ENCODE results near the gene FAM184B. TPM values are rescaled to one million over a fixed set of nuclear protein-coding genes. Genes with fewer than 3 reads are reported as not detected.
"Not testable (repeated sequence)": the region's sequence is repeated elsewhere in the genome, so short reads cannot be mapped to it uniquely, and the experiment has no call there.

Gene FAM184B
- total RNA-seq, 1 donor, result not detected

DNA sequence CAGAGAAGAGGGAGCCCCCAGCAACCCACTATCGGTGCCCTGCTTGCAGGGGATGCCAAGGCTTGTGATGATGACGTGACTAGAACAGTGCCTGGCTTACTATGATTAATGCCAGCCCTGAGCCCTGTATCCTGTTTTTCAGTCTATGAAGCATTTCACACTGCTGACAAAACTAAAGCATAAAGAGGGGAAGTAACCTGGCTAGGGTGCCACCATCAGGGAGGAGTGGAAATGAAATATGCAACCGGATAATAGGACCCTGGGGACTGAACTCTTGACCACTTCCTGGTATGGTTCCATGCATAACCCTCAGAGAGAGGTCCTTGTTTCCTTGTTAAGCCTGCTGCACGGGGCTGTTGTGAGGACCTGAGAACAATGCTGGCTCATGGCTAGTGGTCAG lies 116.7 kb downstream of the FAM184B start:
- TF ChIP-seq, protein P1, sequence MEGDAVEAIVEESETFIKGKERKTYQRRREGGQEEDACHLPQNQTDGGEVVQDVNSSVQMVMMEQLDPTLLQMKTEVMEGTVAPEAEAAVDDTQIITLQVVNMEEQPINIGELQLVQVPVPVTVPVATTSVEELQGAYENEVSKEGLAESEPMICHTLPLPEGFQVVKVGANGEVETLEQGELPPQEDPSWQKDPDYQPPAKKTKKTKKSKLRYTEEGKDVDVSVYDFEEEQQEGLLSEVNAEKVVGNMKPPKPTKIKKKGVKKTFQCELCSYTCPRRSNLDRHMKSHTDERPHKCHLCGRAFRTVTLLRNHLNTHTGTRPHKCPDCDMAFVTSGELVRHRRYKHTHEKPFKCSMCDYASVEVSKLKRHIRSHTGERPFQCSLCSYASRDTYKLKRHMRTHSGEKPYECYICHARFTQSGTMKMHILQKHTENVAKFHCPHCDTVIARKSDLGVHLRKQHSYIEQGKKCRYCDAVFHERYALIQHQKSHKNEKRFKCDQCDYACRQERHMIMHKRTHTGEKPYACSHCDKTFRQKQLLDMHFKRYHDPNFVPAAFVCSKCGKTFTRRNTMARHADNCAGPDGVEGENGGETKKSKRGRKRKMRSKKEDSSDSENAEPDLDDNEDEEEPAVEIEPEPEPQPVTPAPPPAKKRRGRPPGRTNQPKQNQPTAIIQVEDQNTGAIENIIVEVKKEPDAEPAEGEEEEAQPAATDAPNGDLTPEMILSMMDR (IDR thresholded peaks at IDR 0.05; ENCODE audit: insufficient read depth, low read length), result no peak
- no peak overlapping the region for H3K4me3 ChIP-seq (ENCODE audit: low read depth, low read length)
- DNase-seq (ENCODE audit: low read depth), result no peak

DNA sequence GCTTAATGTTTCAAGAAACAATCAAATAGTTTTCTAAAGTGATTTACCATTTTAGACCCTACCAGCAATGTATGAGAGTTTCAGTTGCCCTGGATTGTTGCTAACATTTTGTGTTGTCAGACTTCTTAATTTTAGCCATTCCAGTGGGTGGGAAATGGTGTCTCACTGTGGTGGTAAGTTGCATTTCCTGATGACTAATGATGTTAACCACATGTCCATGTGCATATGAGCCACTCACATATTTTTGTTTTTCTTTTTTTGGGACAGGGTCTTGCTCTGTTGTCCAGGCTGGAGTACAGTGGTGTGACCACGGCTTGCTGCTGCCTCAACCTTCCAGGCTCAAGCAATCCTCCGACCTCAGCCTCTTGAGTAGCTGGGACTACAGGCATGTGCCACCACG lies 118.7 kb downstream of the FAM184B start:
- TF ChIP-seq, protein P1 (IDR thresholded peaks at IDR 0.05; ENCODE audit: insufficient read depth, low read length), result no peak
- DNase-seq (ENCODE audit: low read depth), result no peak
- H3K4me3 ChIP-seq (ENCODE audit: low read depth, low read length), result no peak overlapping the region

DNA sequence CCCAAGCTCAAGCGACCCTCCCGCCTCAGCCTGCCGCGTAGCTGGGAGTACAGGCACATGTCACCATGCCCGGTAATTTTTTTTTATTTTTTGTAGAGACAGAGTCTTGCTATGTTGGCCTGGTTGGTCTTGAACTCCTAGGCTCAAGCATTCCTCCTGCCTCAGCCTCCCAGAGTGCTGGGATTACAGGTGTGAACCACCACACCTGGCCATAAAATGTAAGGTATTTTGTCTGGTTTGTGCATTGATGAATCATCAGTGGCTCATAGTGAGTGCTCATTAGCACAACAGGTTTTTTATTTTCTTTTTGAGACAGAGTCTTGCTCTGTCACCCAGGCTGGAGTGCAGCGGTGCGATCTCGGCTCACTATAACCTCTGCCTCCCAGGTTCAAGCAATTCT lies 122.2 kb downstream of the FAM184B start:
- H3K4me3 ChIP-seq (ENCODE audit: low read depth, low read length), result not testable (repeated sequence)

DNA sequence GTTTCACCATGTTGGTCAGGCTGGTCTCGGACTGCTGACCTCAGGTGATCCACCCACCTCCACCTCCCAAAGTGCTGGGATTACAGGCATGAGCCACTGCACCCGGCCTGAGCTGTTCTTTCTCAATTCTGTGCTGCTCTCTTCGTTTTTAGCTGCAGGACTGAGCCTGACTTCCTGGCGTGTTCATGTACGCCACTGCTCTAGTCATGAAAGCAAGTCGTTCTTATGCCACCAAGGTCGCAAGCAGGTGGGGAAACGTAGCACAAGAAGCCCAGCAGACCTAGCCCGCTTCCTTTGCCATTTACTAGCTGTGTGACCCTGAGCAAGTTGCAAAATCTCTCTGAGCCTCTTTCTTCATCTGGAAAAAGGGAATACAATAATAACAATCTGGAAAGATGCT lies 123.6 kb downstream of the FAM184B start:
- TF ChIP-seq, protein P1 (IDR thresholded peaks at IDR 0.05; ENCODE audit: insufficient read depth, low read length), result no peak
- no peak overlapping the region for H3K4me3 ChIP-seq (ENCODE audit: low read depth, low read length)
- no peak for DNase-seq (ENCODE audit: low read depth)

More for the DNA sequence above, 122.2 kb downstream of the FAM184B start:
- DNase-seq (ENCODE audit: low read depth), result not testable (repeated sequence)

DNA sequence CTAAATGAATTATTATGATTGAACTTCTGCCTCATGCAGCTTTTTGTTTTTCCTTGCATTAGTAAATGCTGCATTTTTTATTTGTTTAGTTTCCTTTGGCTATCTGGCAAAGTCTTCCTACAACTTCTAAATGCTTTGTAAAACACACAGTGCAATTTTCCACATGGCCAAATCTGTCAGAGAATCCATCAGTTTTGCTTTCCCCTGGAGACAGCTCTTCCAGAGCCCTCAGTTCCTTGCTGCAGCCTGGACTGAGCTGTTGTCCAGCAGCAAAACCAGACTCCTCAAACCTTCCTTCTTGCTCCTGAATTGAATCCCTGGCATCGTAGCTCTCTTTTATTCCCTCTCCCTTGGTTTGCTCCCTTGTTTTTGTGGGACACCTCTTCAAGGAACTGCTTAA lies 124.3 kb downstream of the FAM184B start:
- TF ChIP-seq, protein P1 (IDR thresholded peaks at IDR 0.05; ENCODE audit: insufficient read depth, low read length), result no peak
- H3K4me3 ChIP-seq (ENCODE audit: low read depth, low read length), result no peak overlapping the region
- no peak for DNase-seq (ENCODE audit: low read depth)

DNA sequence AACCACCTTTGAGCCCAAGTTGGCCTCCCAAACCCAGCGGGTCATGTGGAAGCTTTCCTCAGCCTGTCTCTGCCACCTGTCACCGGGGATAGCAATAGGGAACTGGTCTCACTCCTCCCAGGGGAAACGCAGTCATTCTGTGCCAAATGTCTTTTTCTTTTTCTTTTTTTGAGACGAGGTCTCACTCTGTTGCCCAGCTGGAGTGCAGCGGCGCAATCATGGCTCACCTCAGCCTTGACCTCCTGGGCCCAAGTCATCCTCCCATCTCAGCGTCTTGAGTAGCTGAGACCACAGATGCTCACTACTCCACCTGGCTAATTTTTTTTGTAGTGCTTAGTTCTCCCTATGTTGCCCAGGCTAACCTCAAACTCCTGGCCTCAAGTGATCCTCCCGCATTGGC lies 126.7 kb downstream of the FAM184B start:
- DNase-seq (ENCODE audit: low read depth), result no peak
- no peak overlapping the region for H3K4me3 ChIP-seq (ENCODE audit: low read depth, low read length)
- TF ChIP-seq, protein P1 (IDR thresholded peaks at IDR 0.05; ENCODE audit: insufficient read depth, low read length), result no peak

DNA sequence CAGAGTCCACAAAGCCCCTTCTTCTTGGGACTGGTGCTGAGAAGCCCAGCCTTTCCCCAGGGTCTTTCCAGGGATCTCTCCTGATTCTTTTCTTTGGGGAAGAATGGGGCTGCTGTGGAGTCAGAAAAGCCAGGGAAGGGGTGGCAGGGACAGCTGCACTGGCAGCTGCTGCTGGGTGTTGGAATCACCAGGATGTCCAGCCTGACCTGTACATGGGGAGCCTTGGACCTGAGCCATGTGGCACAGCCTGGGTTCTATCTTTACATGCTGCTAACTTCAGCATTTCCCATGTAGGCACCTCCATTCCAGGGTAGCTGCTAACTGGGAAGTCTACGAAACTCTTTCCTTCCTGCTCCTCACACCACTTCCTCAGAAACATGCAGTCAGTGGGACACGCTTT lies 131.0 kb downstream of the FAM184B start:
- TF ChIP-seq, protein P1 (IDR thresholded peaks at IDR 0.05; ENCODE audit: insufficient read depth, low read length), result no peak
- DNase-seq (ENCODE audit: low read depth), result no peak
- no peak overlapping the region for H3K4me3 ChIP-seq (ENCODE audit: low read depth, low read length)
